ENCODE results near the gene DENND5A. TPM values are rescaled to one million over a fixed set of nuclear protein-coding genes. Genes with fewer than 3 reads are reported as not detected.

DENND5A gene
- total RNA-seq, 2 donors from 2014 or later: 18.9 to 68.5 TPM

DNA sequence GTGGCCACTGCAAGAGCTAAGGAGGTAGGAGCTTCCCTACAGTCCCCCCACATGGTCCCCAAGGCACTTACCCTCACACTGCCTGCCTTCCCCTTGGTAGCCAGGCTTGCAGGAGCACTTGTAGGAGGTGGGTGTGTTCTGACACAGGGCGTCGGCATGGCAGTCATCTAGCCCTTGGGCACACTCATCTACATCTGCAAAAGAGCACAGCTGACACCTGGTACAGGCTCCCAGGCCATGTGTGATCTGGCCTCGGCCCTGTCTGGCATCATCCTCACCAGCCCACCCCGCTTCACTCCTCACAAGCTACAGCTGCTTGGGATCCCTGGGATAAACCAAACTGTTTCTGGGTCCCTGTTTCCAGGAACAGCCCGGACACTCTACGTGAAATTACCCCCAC, 175.5 kb downstream of the DENND5A start:
- H3K4me3 Mint-ChIP-seq: no peak overlapping the region
- no peaks in the 10 kb centered on the region for H3K36me3 Mint-ChIP-seq (ENCODE audit: low read depth)
- no peaks in the 10 kb centered on the region for H3K9me3 Mint-ChIP-seq
- H3K4me1 Mint-ChIP-seq: no peaks in the 10 kb centered on the region
- peaks cover 40% of the 10 kb centered on the region for H3K27me3 Mint-ChIP-seq
- ATAC-seq (replicated peaks): no peak
- H3K27ac Mint-ChIP-seq: no peak overlapping the region

DNA sequence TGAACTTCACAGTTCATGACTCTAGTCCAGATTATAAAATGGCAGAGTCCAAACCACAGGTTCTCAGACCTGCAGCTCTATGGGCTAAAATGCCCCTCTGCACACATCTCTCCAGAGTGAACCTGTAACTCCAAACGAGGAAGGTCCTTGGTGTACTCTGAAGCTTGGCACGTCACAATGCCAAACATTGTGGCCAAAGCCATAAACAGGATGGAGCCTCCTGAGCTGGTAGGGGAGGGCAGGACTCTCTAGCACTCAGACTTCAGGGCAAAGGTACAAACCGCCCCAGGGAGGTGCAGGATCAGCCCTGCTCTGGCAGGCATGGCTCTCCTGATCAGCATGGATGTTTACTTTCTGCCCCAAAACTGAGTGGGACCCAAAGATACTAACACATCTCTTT, 176.1 kb downstream of the DENND5A start:
- no peaks in the 10 kb centered on the region for H3K9me3 Mint-ChIP-seq
- H3K27me3 Mint-ChIP-seq: peaks cover 37% of the 10 kb centered on the region

More for the DNA sequence above, 176.1 kb downstream of the DENND5A start:
- Mint-ChIP-seq H3K36me3 (ENCODE audit: low read depth) (no peaks in the 10 kb centered on the region), H3K4me1 (no peaks in the 10 kb centered on the region), H3K27ac (no peak overlapping the region), H3K4me3 (no peak overlapping the region)
- ATAC-seq (replicated peaks): no peak

Other genes starting within 250 kb of the DENND5A start
- under 1 TPM in 1 of 2 donors, not detected in 1; 0.66 TPM for gene SCUBE2, start 173.8 kb downstream of the DENND5A start, total RNA-seq
- gene TMEM41B, start 49.2 kb upstream of the DENND5A start, total RNA-seq: 10 to 100 TPM; 24.2 to 33.5 TPM
- gene IPO7, start 119.3 kb upstream of the DENND5A start, total RNA-seq: 100 to 1,000 TPM in 1 of 2 donors, 10 to 100 TPM in 1; 70.5 to 150 TPM
- 10 to 100 TPM; 53.8 to 54.2 TPM for gene ZNF143, start 195.7 kb upstream of the DENND5A start, total RNA-seq